COR-L47 (cell line): Measurements from ENCODE around the gene TOMM7.
"Not testable (repeated sequence)": the region's sequence is repeated elsewhere in the genome, so short reads cannot be mapped to it uniquely, and the experiment has no call there.

ENCODE experiments used
- DNase-seq: peaks from one replicate; lab custom pipeline; 2025; lab: John Stamatoyannopoulos, UW

The TOMM7 gene

GRCh38 chr7:22853674-22854157 lies 31.1 kb upstream of the TOMM7 start:
- no peak for DNase-seq

- DNase-seq: no peak
These were observed 30.5 kb upstream of the TOMM7 start for GRCh38 chr7:22853138-22853537.

GRCh38 chr7:22851145-22851544 lies 28.5 kb upstream of the TOMM7 start:
- DNase-seq: no peak

- DNase-seq: not testable (repeated sequence)
These were observed 27.7 kb upstream of the TOMM7 start for GRCh38 chr7:22850394-22850793.

GRCh38 chr7:22849662-22850061 lies 27.0 kb upstream of the TOMM7 start:
- no peak for DNase-seq

- peak; percentile 73 for DNase-seq
These were observed 26.5 kb upstream of the TOMM7 start for GRCh38 chr7:22849172-22849571.

- DNase-seq: no peak
These were observed 24.3 kb upstream of the TOMM7 start for GRCh38 chr7:22846961-22847360.

GRCh38 chr7:22845221-22845834 lies 22.7 kb upstream of the TOMM7 start:
- no peak for DNase-seq

GRCh38 chr7:22843681-22844309 lies 21.1 kb upstream of the TOMM7 start:
- no peak for DNase-seq

- DNase-seq: no peak
These were observed 20.3 kb upstream of the TOMM7 start for GRCh38 chr7:22842973-22843372.

- DNase-seq: no peak
These were observed 19.8 kb upstream of the TOMM7 start for GRCh38 chr7:22842383-22842941.

GRCh38 chr7:22841954-22842353 lies 19.3 kb upstream of the TOMM7 start:
- DNase-seq: no peak

GRCh38 chr7:22837308-22837707 lies 14.7 kb upstream of the TOMM7 start:
- DNase-seq: no peak

GRCh38 chr7:22836506-22836905 lies 13.9 kb upstream of the TOMM7 start:
- not testable (repeated sequence) for DNase-seq

- no peak for DNase-seq
These were observed 11.3 kb upstream of the TOMM7 start for GRCh38 chr7:22833957-22834356.

- no peak for DNase-seq
These were observed 10.6 kb upstream of the TOMM7 start for GRCh38 chr7:22833113-22833855.

- DNase-seq: no peak
These were observed 9.8 kb upstream of the TOMM7 start for GRCh38 chr7:22832401-22832800.

- DNase-seq: no peak
These were observed 9.1 kb upstream of the TOMM7 start for GRCh38 chr7:22831602-22832305.

- DNase-seq: no peak
These were observed 4.9 kb upstream of the TOMM7 start for GRCh38 chr7:22827563-22827962.

- DNase-seq: no peak
These were observed 3.9 kb upstream of the TOMM7 start for GRCh38 chr7:22826593-22826992.

- no peak for DNase-seq
These were observed 2.1 kb upstream of the TOMM7 start for GRCh38 chr7:22824760-22825159.

GRCh38 chr7:22823142-22823497 lies 471 bp upstream of the TOMM7 start:
- no peak for DNase-seq
